ENCODE data around the gene KAT5.
"Not testable (repeated sequence)": the region's sequence is repeated elsewhere in the genome, so short reads cannot be mapped to it uniquely, and the experiment has no call there.

KAT5 gene

GRCh38 chr11:65698205-65698604, 13.8 kb upstream of the KAT5 start:
- H3K9me3 ChIP-seq, result peaks cover 2% of the 10 kb centered on the region; the same call in 1 of the 2 replicates
- no peak for DNase-seq (ENCODE audit: low spot score in 2 of 2)
- H3K36me3 ChIP-seq (replicated peaks), result no peaks in the 10 kb centered on the region
- no peak overlapping the region for H3K4me3 ChIP-seq
- H3K4me1 ChIP-seq, result peaks cover 6% of the 10 kb centered on the region
- H3K27me3 ChIP-seq (ENCODE audit: low read depth), result no peaks in the 10 kb centered on the region
- in situ Hi-C loops (cut with MboI; ENCODE audit: low sequenced_read_pairs), result no loop called here

- no peak for DNase-seq (ENCODE audit: low spot score in 2 of 2)
Observed at GRCh38 chr11:65699306-65699705, 12.7 kb upstream of the KAT5 start.

GRCh38 chr11:65700399-65700798, 11.7 kb upstream of the KAT5 start:
- in situ Hi-C loops (cut with MboI; ENCODE audit: low sequenced_read_pairs), result loop anchor here (10.0 kb wide), 1 partner anchor 284 kb away; no protein-coding TSS in a partner anchor
- no peaks in the 10 kb centered on the region for H3K27me3 ChIP-seq (ENCODE audit: low read depth)
- H3K4me3 ChIP-seq, result no peak overlapping the region
- DNase-seq (ENCODE audit: low spot score in 2 of 2), result no peak
- peaks cover 18% of the 10 kb centered on the region for H3K4me1 ChIP-seq
- peaks cover 2% of the 10 kb centered on the region; the same call in 1 of the 2 replicates for H3K9me3 ChIP-seq
- H3K36me3 ChIP-seq (replicated peaks), result no peaks in the 10 kb centered on the region

More at GRCh38 chr11:65699306-65699705, 12.7 kb upstream of the KAT5 start:
- in situ Hi-C loops (cut with MboI; ENCODE audit: low sequenced_read_pairs), result no loop called here
- H3K36me3 ChIP-seq (replicated peaks), result no peaks in the 10 kb centered on the region
- no peak overlapping the region for H3K4me3 ChIP-seq
- H3K9me3 ChIP-seq, result peaks cover 2% of the 10 kb centered on the region; the same call in 1 of the 2 replicates
- H3K4me1 ChIP-seq, result peaks cover 9% of the 10 kb centered on the region
- H3K27me3 ChIP-seq (ENCODE audit: low read depth), result no peaks in the 10 kb centered on the region

- no peaks in the 10 kb centered on the region for H3K27me3 ChIP-seq (ENCODE audit: low read depth)
- DNase-seq (ENCODE audit: low spot score in 2 of 2), result no peak
- in situ Hi-C loops (cut with MboI; ENCODE audit: low sequenced_read_pairs), result loop anchor here (10.0 kb wide), 1 partner anchor 283 kb away; no protein-coding TSS in a partner anchor
Observed at GRCh38 chr11:65701686-65702085, 10.4 kb upstream of the KAT5 start.

GRCh38 chr11:65703846-65704245, 8.2 kb upstream of the KAT5 start:
- no peaks in the 10 kb centered on the region for H3K27me3 ChIP-seq (ENCODE audit: low read depth)
- peaks cover 12% of the 10 kb centered on the region for H3K4me1 ChIP-seq
- in situ Hi-C loops (cut with MboI; ENCODE audit: low sequenced_read_pairs), result loop anchor here (10.0 kb wide), 1 partner anchor 281 kb away; no protein-coding TSS in a partner anchor
- no peak for DNase-seq (ENCODE audit: low spot score in 2 of 2)
- no peak overlapping the region for H3K4me3 ChIP-seq
- H3K36me3 ChIP-seq (replicated peaks), result no peaks in the 10 kb centered on the region
- H3K9me3 ChIP-seq, result peaks cover 2% of the 10 kb centered on the region; the same call in 1 of the 2 replicates

More at GRCh38 chr11:65701686-65702085, 10.4 kb upstream of the KAT5 start:
- Histone ChIP-seq H3K4me3 (no peak overlapping the region), H3K4me1 (peaks cover 12% of the 10 kb centered on the region), H3K9me3 (peaks cover 2% of the 10 kb centered on the region; the same call in 1 of the 2 replicates), H3K36me3 (replicated peaks) (no peaks in the 10 kb centered on the region)

- in situ Hi-C loops (cut with MboI; ENCODE audit: low sequenced_read_pairs), result loop anchor here (10.0 kb wide), 1 partner anchor 278 kb away; no protein-coding TSS in a partner anchor
Observed at GRCh38 chr11:65706303-65706763, 5.7 kb upstream of the KAT5 start.

GRCh38 chr11:65707002-65707401, 5.0 kb upstream of the KAT5 start:
- H3K4me3 ChIP-seq; H3K36me3 ChIP-seq (replicated peaks); H3K9me3 ChIP-seq; DNase-seq (ENCODE audit: low spot score in 2 of 2); H3K27me3 ChIP-seq (ENCODE audit: low read depth): not testable (repeated sequence)
- in situ Hi-C loops (cut with MboI; ENCODE audit: low sequenced_read_pairs), result loop anchor here (10.0 kb wide), 1 partner anchor 278 kb away; no protein-coding TSS in a partner anchor
- peaks cover 14% of the 10 kb centered on the region for H3K4me1 ChIP-seq

More at GRCh38 chr11:65706303-65706763, 5.7 kb upstream of the KAT5 start:
- H3K27me3 ChIP-seq (ENCODE audit: low read depth); H3K9me3 ChIP-seq; H3K4me3 ChIP-seq; H3K36me3 ChIP-seq (replicated peaks): not testable (repeated sequence)
- DNase-seq (ENCODE audit: low spot score in 2 of 2), result peak in 1 of 2 experiments; percentile 86
- H3K4me1 ChIP-seq, result peaks cover 12% of the 10 kb centered on the region

GRCh38 chr11:65708451-65708850, 3.6 kb upstream of the KAT5 start:
- Histone ChIP-seq H3K36me3 (replicated peaks) (peaks cover 3% of the 10 kb centered on the region), H3K4me1 (peaks cover 18% of the 10 kb centered on the region), H3K27me3 (ENCODE audit: low read depth) (no peaks in the 10 kb centered on the region), H3K4me3 (no peak overlapping the region), H3K9me3 (no peaks in the 10 kb centered on the region)
- DNase-seq (ENCODE audit: low spot score in 2 of 2), result no peak
- in situ Hi-C loops (cut with MboI; ENCODE audit: low sequenced_read_pairs), result loop anchor here (10.0 kb wide), 1 partner anchor 276 kb away; no protein-coding TSS in a partner anchor

- no peak overlapping the region for H3K4me3 ChIP-seq
- no peaks in the 10 kb centered on the region for H3K9me3 ChIP-seq
- peaks cover 15% of the 10 kb centered on the region for H3K36me3 ChIP-seq (replicated peaks)
- no peaks in the 10 kb centered on the region for H3K27me3 ChIP-seq (ENCODE audit: low read depth)
- in situ Hi-C loops (cut with MboI; ENCODE audit: low sequenced_read_pairs), result loop anchor here (10.0 kb wide), 1 partner anchor 275 kb away; no protein-coding TSS in a partner anchor
- no peak for DNase-seq (ENCODE audit: low spot score in 2 of 2)
- H3K4me1 ChIP-seq, result peaks cover 11% of the 10 kb centered on the region
Observed at GRCh38 chr11:65709661-65710060, 2.4 kb upstream of the KAT5 start.

GRCh38 chr11:65710421-65710820, 1.6 kb upstream of the KAT5 start:
- DNase-seq (ENCODE audit: low spot score in 2 of 2), result no peak
- peaks cover 23% of the 10 kb centered on the region for H3K36me3 ChIP-seq (replicated peaks)
- peaks cover 6% of the 10 kb centered on the region for H3K4me1 ChIP-seq
- H3K9me3 ChIP-seq, result no peaks in the 10 kb centered on the region
- in situ Hi-C loops (cut with MboI; ENCODE audit: low sequenced_read_pairs), result no loop called here
- H3K4me3 ChIP-seq, result no peak overlapping the region
- no peaks in the 10 kb centered on the region for H3K27me3 ChIP-seq (ENCODE audit: low read depth)

GRCh38 chr11:65712633-65713076, 603 bp downstream of the KAT5 start:
- DNase-seq (ENCODE audit: low spot score in 2 of 2), result no peak
- Histone ChIP-seq H3K4me3 (peak overlapping the region; percentile 80), H3K9me3 (no peaks in the 10 kb centered on the region), H3K36me3 (replicated peaks) (peaks cover 43% of the 10 kb centered on the region), H3K27me3 (ENCODE audit: low read depth) (no peaks in the 10 kb centered on the region), H3K4me1 (peaks cover 6% of the 10 kb centered on the region)
- in situ Hi-C loops (cut with MboI; ENCODE audit: low sequenced_read_pairs), result no loop called here

GRCh38 chr11:65713212-65713969, 1.3 kb downstream of the KAT5 start:
- in situ Hi-C loops (cut with MboI; ENCODE audit: low sequenced_read_pairs), result no loop called here
- peaks cover 50% of the 10 kb centered on the region for H3K36me3 ChIP-seq (replicated peaks)
- no peak for DNase-seq (ENCODE audit: low spot score in 2 of 2)
- H3K4me3 ChIP-seq, result no peak overlapping the region
- H3K27me3 ChIP-seq (ENCODE audit: low read depth), result no peaks in the 10 kb centered on the region
- no peaks in the 10 kb centered on the region for H3K9me3 ChIP-seq
- H3K4me1 ChIP-seq, result peaks cover 6% of the 10 kb centered on the region

- no peak for DNase-seq (ENCODE audit: low spot score in 2 of 2)
- Histone ChIP-seq H3K4me1 (peaks cover 13% of the 10 kb centered on the region), H3K27me3 (ENCODE audit: low read depth) (no peaks in the 10 kb centered on the region), H3K4me3 (no peak overlapping the region), H3K9me3 (no peaks in the 10 kb centered on the region), H3K36me3 (replicated peaks) (peaks cover 60% of the 10 kb centered on the region)
- in situ Hi-C loops (cut with MboI; ENCODE audit: low sequenced_read_pairs), result no loop called here
Observed at GRCh38 chr11:65714433-65714832, 2.4 kb downstream of the KAT5 start.

- peaks cover 71% of the 10 kb centered on the region for H3K36me3 ChIP-seq (replicated peaks)
- in situ Hi-C loops (cut with MboI; ENCODE audit: low sequenced_read_pairs), result no loop called here
- DNase-seq (ENCODE audit: low spot score in 2 of 2), result no peak
Observed at GRCh38 chr11:65716302-65716701, 4.2 kb downstream of the KAT5 start.

More at GRCh38 chr11:65716302-65716701, 4.2 kb downstream of the KAT5 start:
- H3K4me3 ChIP-seq, result no peak overlapping the region
- peaks cover 13% of the 10 kb centered on the region for H3K4me1 ChIP-seq
- no peaks in the 10 kb centered on the region for H3K9me3 ChIP-seq
- H3K27me3 ChIP-seq (ENCODE audit: low read depth), result no peaks in the 10 kb centered on the region
